CD4-positive, alpha-beta memory T cell (primary cell): ENCODE results near the gene TPR. TPM values are rescaled to one million over a fixed set of nuclear protein-coding genes. Genes with fewer than 3 reads are reported as not detected.

Source experiments
- CTCF ChIA-PET: fragments of 350-600 bp; sonication (Branson Sonifier 250); formaldehyde crosslinking; loops from one replicate; lab custom pipeline; 2021; ENCODE audit warnings: inconsistent platforms; ENCODE audit not compliant: partially characterized antibody; lab: Charles Lee
- POLR2A ChIA-PET: fragments of 350-600 bp; sonication (Branson Sonifier 250); formaldehyde crosslinking; loops from one replicate; lab custom pipeline; 2021; ENCODE audit not compliant: partially characterized antibody; lab: Charles Lee
- DNase-seq, 5 donors: peaks; one replicate each; pipeline versions ENCODE4 v3.0.0 to v3.0.0-alpha.2; 2020 to 2022; ENCODE audit warnings: mixed read lengths in 1 of 5
- H3K27ac ChIP-seq: one replicate; pipeline ENCODE4 v1.7.0; 2013; ENCODE audit warnings: low read depth, low read length
- H3K27me3 ChIP-seq: 2 replicates; pipeline ENCODE4 v1.7.0; 2013; ENCODE audit warnings: mild to moderate bottlenecking, low read length, moderate library complexity; ENCODE audit not compliant: insufficient read depth
- H3K36me3 ChIP-seq: 2 replicates; pipeline ENCODE4 v1.7.0; 2013; ENCODE audit warnings: mild to moderate bottlenecking, low read length, moderate library complexity; ENCODE audit not compliant: insufficient read depth
- H3K4me1 ChIP-seq: 2 replicates; pipeline ENCODE4 v1.7.0; 2013; ENCODE audit warnings: mild to moderate bottlenecking, low read length, moderate library complexity; ENCODE audit not compliant: insufficient read depth
- H3K4me3 ChIP-seq, 2 donors: one replicate each; pipeline ENCODE4 v1.7.0; 2013; ENCODE audit warnings: low read length in 2 of 2, mild to moderate bottlenecking in 1 of 2
- H3K9me3 ChIP-seq, 2 donors: one replicate each; pipeline ENCODE4 v1.7.0; 2013; ENCODE audit warnings: low read length in 2 of 2, control low read depth in 1 of 2; ENCODE audit not compliant: control insufficient read depth in 1 of 2
- H3K27ac Mint-ChIP-seq, 7 donors: one replicate each; pipeline ENCODE4 v1.8.0; 2020 to 2021; ENCODE audit warnings: mixed read lengths in 7 of 7, mild to moderate bottlenecking in 6 of 7, inconsistent platforms in 3 of 7, moderate library complexity in 3 of 7
- H3K27me3 Mint-ChIP-seq, 2 donors: one replicate each; pipeline ENCODE4 v1.8.0; 2020 to 2021; ENCODE audit warnings: mixed read lengths in 2 of 2
- H3K36me3 Mint-ChIP-seq, 2 donors: one replicate each; pipeline ENCODE4 v1.8.0; 2020 to 2021; ENCODE audit warnings: mixed read lengths in 2 of 2, inconsistent platforms in 1 of 2, mild to moderate bottlenecking in 1 of 2
- H3K4me1 Mint-ChIP-seq, 4 donors: one replicate each; pipeline ENCODE4 v1.8.0; 2020 to 2021; ENCODE audit warnings: mixed read lengths in 4 of 4, mild to moderate bottlenecking in 1 of 4
- H3K4me3 Mint-ChIP-seq, 8 donors: one replicate each; pipeline ENCODE4 v1.8.0; 2020 to 2021; ENCODE audit warnings: mixed read lengths in 8 of 8, mild to moderate bottlenecking in 7 of 8, moderate library complexity in 6 of 8, inconsistent platforms in 3 of 8
- H3K9me3 Mint-ChIP-seq, 8 donors: one replicate each; pipeline ENCODE4 v1.8.0; 2020 to 2021; ENCODE audit warnings: mixed read lengths in 8 of 8, mild to moderate bottlenecking in 5 of 8, inconsistent platforms in 3 of 8, moderate library complexity in 1 of 8
- intact Hi-C: fragments of 100-400 bp; cut with micrococcal nuclease; formaldehyde crosslinking; loops from one replicate; pipeline ENCODE4 v1.15.1; 2023
- polyA plus RNA-seq, 2 donors: library from polyadenylated mRNA; unstranded; fragments of 300-500 nt; fragmentation: Illumina TruSeq; gene quantifications; one replicate each; pipeline ENCODE4 v1.2.3, GENCODE V29; 2021
- total RNA-seq, 2 experiments: library from RNA; stranded (reverse); gene quantifications; one replicate each; pipeline ENCODE4 v1.2.3, GENCODE V29; 2021

TPR gene
- total RNA-seq (100 to 1,000 TPM; 159 to 167 TPM), polyA plus RNA-seq (100 to 1,000 TPM in 1 of 2 donors, 10 to 100 TPM in 1; 23.8 to 100 TPM)

GRCh38 chr1:186375152-186375928 is at the start of gene TPR, which contains the start of gene ODR4:
TSS of gene TPR (minus strand) at chr1:186375253. CDS start at chr1:186375028, 225 bp downstream.
TSS of gene ODR4 (plus strand) at chr1:186375838. CDS start at chr1:186379786, 3,948 bp downstream.
- POLR2A ChIA-PET = interaction anchor here (0.6 to 1.6 kb wide), 17 partner anchors 10 to 1632 kb away, joined by 3 to 14 read pairs (median 4); partner anchors contain the start of genes EDEM3, IVNS1ABP, SWT1 and TRMT1L
- no peaks in the 10 kb centered on the region for H3K9me3 ChIP-seq
- Mint-ChIP-seq H3K27me3 (no peaks in the 10 kb centered on the region), H3K36me3 (peaks cover 21 to 41% of the 10 kb centered on the region in 2 donors), H3K4me3 (peak within 1 kb of the TSS; percentile 91 to 99 (median 98)), H3K9me3 (peaks cover 0 to 7% (median 0%) of the 10 kb centered on the region in 8 donors), H3K27ac (peak within 1 kb of the TSS; percentile 93 to 99 (median 98)), H3K4me1 (peaks cover 19 to 61% (median 39%) of the 10 kb centered on the region in 4 donors)
- peaks cover 44% of the 10 kb centered on the region for H3K4me1 ChIP-seq
- DNase-seq = peak; percentile 97 to 99 (median 98)
- CTCF ChIA-PET = interaction anchor here (0.7 to 1.6 kb wide), 30 partner anchors 9 to 1059 kb away, joined by 3 to 16 read pairs (median 4); partner anchors contain the start of gene PRG4
- peak within 1 kb of the TSS; percentile 87 to 96 for H3K4me3 ChIP-seq
- peak within 1 kb of the TSS; percentile 83 for H3K27ac ChIP-seq
- intact Hi-C loops = loop anchor here (1.0 to 5.0 kb wide), 4 partner anchors 1058 to 1621 kb away; partner anchors contain the start of genes EDEM3, IVNS1ABP, NIBAN1 and SWT1
- peaks cover 15% of the 10 kb centered on the region for H3K36me3 ChIP-seq
- no peaks in the 10 kb centered on the region for H3K27me3 ChIP-seq

GRCh38 chr1:186424539-186424938 is 49.5 kb upstream of the TPR start:
- H3K36me3 Mint-ChIP-seq = peaks cover 15 to 22% of the 10 kb centered on the region in 2 donors
- no peak for DNase-seq
- no peak overlapping the region for H3K27ac Mint-ChIP-seq
- Histone ChIP-seq H3K27ac (no peak overlapping the region), H3K36me3 (no peaks in the 10 kb centered on the region), H3K4me3 (no peak overlapping the region), H3K4me1 (peaks cover 9% of the 10 kb centered on the region), H3K9me3 (no peaks in the 10 kb centered on the region), H3K27me3 (no peaks in the 10 kb centered on the region)
- intact Hi-C loops = no loop called here
- peaks cover 5 to 11% (median 9%) of the 10 kb centered on the region in 4 donors for H3K4me1 Mint-ChIP-seq
- H3K9me3 Mint-ChIP-seq = peaks cover 0 to 3% (median 0%) of the 10 kb centered on the region in 8 donors
- POLR2A ChIA-PET = no interaction called here
- no peaks in the 10 kb centered on the region for H3K27me3 Mint-ChIP-seq
- CTCF ChIA-PET = no interaction called here
- no peak overlapping the region for H3K4me3 Mint-ChIP-seq

DNA sequence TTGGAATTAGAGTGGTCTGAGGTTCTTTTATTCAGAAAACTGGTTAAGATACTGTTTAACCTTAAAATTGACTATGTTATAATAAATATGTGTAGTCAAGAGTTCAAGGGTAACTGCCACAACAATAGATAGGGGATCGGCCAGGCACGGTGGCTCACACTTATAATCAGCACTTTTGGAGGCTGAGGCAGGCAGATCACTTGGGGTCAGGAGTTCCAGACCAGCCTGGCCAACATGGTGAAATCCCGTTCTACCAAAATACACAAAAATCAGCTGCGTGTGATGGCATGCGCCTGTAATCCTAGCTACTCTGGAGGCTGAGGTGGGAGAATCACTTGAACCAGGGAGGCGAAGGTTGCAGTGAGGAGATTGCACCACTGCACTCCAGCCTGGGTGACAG is 46.4 kb upstream of the TPR start:
- H3K9me3 Mint-ChIP-seq = no peaks in the 10 kb centered on the region
- Histone ChIP-seq H3K27me3 (no peaks in the 10 kb centered on the region), H3K27ac (no peak overlapping the region), H3K4me3 (no peak overlapping the region), H3K9me3 (no peaks in the 10 kb centered on the region), H3K4me1 (peaks cover 9% of the 10 kb centered on the region), H3K36me3 (peaks cover 10% of the 10 kb centered on the region)
- H3K4me1 Mint-ChIP-seq = peaks cover 5 to 11% (median 9%) of the 10 kb centered on the region in 4 donors
- H3K36me3 Mint-ChIP-seq = peaks cover 20 to 36% of the 10 kb centered on the region in 2 donors
- H3K4me3 Mint-ChIP-seq = no peak overlapping the region
- DNase-seq = no peak
- intact Hi-C loops = no loop called here
- POLR2A ChIA-PET = no interaction called here
- no peak overlapping the region for H3K27ac Mint-ChIP-seq
- CTCF ChIA-PET = no interaction called here
- no peaks in the 10 kb centered on the region for H3K27me3 Mint-ChIP-seq

DNA sequence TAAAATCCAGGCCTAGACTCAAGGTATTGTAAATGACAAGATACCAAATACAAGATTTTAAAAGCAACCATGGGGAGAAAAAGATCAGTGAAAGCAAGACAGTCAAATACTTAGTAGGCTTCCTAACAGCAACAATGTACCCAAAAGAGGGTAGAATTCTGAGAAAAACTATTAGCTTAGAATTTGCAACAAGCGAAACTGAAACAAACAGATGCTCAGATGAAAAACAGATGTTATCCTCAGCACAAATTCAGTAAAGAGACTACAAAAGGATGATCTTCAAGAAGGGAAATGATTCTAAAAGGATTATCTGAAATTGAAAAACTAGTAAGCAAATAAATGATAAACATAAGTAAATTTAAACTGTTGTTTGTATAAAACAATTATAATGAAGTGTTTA is 45.9 kb upstream of the TPR start:
- ChIA-PET CTCF (no interaction called here), POLR2A (no interaction called here)
- intact Hi-C loops = no loop called here
- no peaks in the 10 kb centered on the region for H3K9me3 Mint-ChIP-seq
- H3K27me3 Mint-ChIP-seq = no peaks in the 10 kb centered on the region
- peak overlapping the region in 3 of 7 donors; percentile 60 to 67 (median 67) for H3K27ac Mint-ChIP-seq
- H3K27ac ChIP-seq = no peak overlapping the region
- peaks cover 9% of the 10 kb centered on the region for H3K4me1 ChIP-seq
- H3K36me3 ChIP-seq = peaks cover 10% of the 10 kb centered on the region
- no peak overlapping the region for H3K4me3 ChIP-seq
- peaks cover 20 to 33% of the 10 kb centered on the region in 2 donors for H3K36me3 Mint-ChIP-seq
- peaks cover 5 to 11% (median 9%) of the 10 kb centered on the region in 4 donors for H3K4me1 Mint-ChIP-seq
- H3K9me3 ChIP-seq = no peaks in the 10 kb centered on the region
- H3K4me3 Mint-ChIP-seq = peak overlapping the region in 1 of 8 donors; percentile 16
- no peaks in the 10 kb centered on the region for H3K27me3 ChIP-seq
- peak in 1 of 5 donors; percentile 2 for DNase-seq

DNA sequence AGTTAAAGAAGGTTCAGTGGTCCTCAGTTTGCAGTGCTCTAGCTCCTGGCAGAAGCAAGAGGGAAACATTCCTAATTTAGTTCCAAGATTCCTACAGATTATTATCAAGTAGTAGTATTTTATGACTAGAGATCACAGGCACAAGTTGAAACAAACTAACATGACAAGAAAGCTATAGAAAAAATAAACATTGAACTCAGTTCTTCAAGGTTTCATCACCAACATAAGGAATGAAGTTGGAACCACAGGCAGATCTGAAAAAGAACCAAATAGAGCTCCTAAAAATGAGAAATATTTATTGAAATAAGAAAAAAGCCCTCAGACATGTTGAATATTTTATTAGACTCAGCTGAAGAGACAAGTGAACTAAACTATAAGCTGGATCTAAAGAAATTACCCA is 45.3 kb upstream of the TPR start:
- intact Hi-C loops = no loop called here
- H3K4me1 Mint-ChIP-seq = peaks cover 5 to 11% (median 9%) of the 10 kb centered on the region in 4 donors
- Histone ChIP-seq H3K4me3 (no peak overlapping the region), H3K9me3 (no peaks in the 10 kb centered on the region), H3K27ac (no peak overlapping the region), H3K36me3 (peaks cover 10% of the 10 kb centered on the region), H3K4me1 (peaks cover 9% of the 10 kb centered on the region), H3K27me3 (no peaks in the 10 kb centered on the region)
- H3K36me3 Mint-ChIP-seq = peaks cover 23 to 34% of the 10 kb centered on the region in 2 donors
- ChIA-PET POLR2A (interaction anchor here (0.7 kb wide), 1 partner anchor 42 kb away, joined by 3 read pairs; no protein-coding TSS in a partner anchor), CTCF (interaction anchor here (0.6 kb wide), 1 partner anchor 38 kb away, joined by 3 read pairs; no protein-coding TSS in a partner anchor)
- peak overlapping the region in 5 of 7 donors; percentile 60 to 76 (median 67) for H3K27ac Mint-ChIP-seq
- no peaks in the 10 kb centered on the region for H3K9me3 Mint-ChIP-seq
- no peak overlapping the region for H3K4me3 Mint-ChIP-seq
- no peak for DNase-seq
- no peaks in the 10 kb centered on the region for H3K27me3 Mint-ChIP-seq

- no peak for DNase-seq
- peaks cover 9% of the 10 kb centered on the region for H3K4me1 ChIP-seq
- Mint-ChIP-seq H3K4me3 (no peak overlapping the region), H3K27ac (no peak overlapping the region), H3K9me3 (no peaks in the 10 kb centered on the region), H3K36me3 (peaks cover 28 to 35% of the 10 kb centered on the region in 2 donors), H3K27me3 (no peaks in the 10 kb centered on the region), H3K4me1 (peaks cover 5 to 11% (median 9%) of the 10 kb centered on the region in 4 donors)
- ChIA-PET CTCF (no interaction called here), POLR2A (no interaction called here)
- no peaks in the 10 kb centered on the region for H3K27me3 ChIP-seq
- no peak overlapping the region for H3K4me3 ChIP-seq
- intact Hi-C loops = no loop called here
- no peak overlapping the region for H3K27ac ChIP-seq
- H3K9me3 ChIP-seq = no peaks in the 10 kb centered on the region
- H3K36me3 ChIP-seq = peaks cover 10% of the 10 kb centered on the region
Observed at GRCh38 chr1:186418503-186418902, 43.5 kb upstream of the TPR start.

DNA sequence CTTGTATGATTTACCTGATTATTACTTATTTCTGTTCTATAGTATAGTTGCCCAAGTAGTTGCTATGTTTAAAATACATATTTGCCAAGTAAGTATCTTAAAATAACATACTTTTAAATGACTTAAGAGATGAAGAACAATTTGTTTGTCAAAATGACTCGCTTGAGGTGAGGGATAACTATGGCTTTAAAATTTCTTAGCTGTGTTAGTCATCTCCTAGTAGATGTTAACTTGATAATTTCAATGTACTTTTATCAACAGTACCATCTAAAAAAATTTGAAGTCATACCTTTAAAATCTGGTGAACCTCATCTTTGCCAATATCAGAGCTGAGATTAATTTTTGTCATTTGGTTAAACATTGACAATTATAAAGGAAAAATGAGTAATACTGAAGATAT is 38.3 kb upstream of the TPR start:
- Mint-ChIP-seq H3K9me3 (no peaks in the 10 kb centered on the region), H3K27me3 (no peaks in the 10 kb centered on the region), H3K27ac (no peak overlapping the region), H3K4me1 (no peaks in the 10 kb centered on the region), H3K4me3 (no peak overlapping the region), H3K36me3 (peaks cover 13 to 31% of the 10 kb centered on the region in 2 donors)
- H3K4me3 ChIP-seq = no peak overlapping the region
- H3K27ac ChIP-seq = no peak overlapping the region
- intact Hi-C loops = no loop called here
- no peaks in the 10 kb centered on the region for H3K27me3 ChIP-seq
- CTCF ChIA-PET = no interaction called here
- POLR2A ChIA-PET = no interaction called here
- DNase-seq = no peak
- H3K36me3 ChIP-seq = no peaks in the 10 kb centered on the region
- H3K9me3 ChIP-seq = no peaks in the 10 kb centered on the region
- no peaks in the 10 kb centered on the region for H3K4me1 ChIP-seq
